DMS 273 (cell line): Measurements from ENCODE around the gene SEMA3A.

Source experiments
- DNase-seq: peaks from one replicate; lab custom pipeline; 2025; ENCODE audit not compliant: unreplicated experiment; lab: John Stamatoyannopoulos, UW

Gene SEMA3A

GRCh38 chr7:84112771-84113170 is 81.8 kb downstream of the SEMA3A start:
- peak; percentile 92 for DNase-seq

GRCh38 chr7:84111842-84112241 is 82.7 kb downstream of the SEMA3A start:
- peak; percentile 61 for DNase-seq

DNA sequence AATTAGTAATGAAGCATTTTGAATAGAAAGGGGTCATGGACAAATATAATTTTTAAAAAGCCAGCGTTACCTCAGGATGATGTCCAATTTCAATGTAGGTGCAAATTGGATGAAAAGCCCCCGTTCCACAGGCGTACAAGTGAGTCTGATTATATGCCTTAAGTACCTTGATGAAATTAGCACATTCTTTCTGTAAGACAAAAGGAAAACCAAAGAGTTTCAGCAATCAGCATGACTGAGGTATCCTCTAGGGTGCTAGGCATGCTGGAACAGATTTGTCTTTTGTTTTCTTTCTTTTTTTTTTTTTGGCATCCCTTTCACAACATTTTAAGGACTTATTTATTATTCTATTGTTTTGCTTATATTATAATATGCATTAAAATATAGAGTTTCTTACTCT is 84.2 kb downstream of the SEMA3A start:
- DNase-seq, result no peak

GRCh38 chr7:84108787-84109186 is 85.8 kb downstream of the SEMA3A start:
- no peak for DNase-seq

DNA sequence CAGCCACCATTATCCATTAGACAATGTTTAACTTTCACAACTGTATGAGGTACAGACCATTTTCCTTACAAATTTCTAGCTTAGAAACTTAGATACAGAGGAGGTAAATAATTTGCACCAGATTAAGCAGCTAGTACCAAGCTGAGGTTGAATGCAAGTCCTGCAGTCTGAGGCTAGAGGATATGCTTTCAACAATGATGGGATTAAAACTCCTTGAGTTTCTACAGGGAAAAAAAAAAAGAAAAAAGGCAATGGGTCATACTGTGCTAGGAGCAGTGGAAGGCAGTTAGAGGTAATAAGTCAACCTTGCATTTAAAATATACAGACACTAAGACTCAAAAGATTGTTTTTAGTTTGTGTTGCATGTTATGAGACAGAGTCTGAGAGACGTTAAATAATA is 86.5 kb downstream of the SEMA3A start:
- DNase-seq, result no peak

- no peak for DNase-seq
Observed at GRCh38 chr7:84107259-84107658, 87.3 kb downstream of the SEMA3A start.

- no peak for DNase-seq
Observed at GRCh38 chr7:84106291-84106690, 88.3 kb downstream of the SEMA3A start.

DNA sequence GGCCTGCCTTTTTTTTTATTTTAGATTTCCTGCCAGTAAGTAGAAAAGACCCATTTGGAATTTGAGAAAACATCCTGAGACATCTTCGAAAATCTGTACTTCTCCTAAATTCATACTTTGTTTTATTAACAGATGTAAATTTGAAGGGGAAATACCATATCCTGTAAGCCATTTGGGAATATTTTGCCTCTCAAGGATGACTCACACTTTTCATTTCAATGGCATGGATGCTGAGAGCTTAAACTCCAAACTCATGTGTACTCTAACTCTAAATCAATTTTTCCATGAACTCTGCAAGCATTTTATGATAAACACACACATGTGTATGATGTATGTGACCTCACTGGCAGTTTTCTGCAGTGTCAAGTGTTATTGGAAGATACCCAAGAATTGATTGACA is 89.0 kb downstream of the SEMA3A start:
- peak; percentile 25 for DNase-seq

- DNase-seq, result peak; percentile 26
Observed at GRCh38 chr7:84104826-84105225, 89.8 kb downstream of the SEMA3A start.

- DNase-seq, result no peak
Observed at GRCh38 chr7:84102213-84102612, 92.4 kb downstream of the SEMA3A start.

GRCh38 chr7:84100866-84101265 is 93.7 kb downstream of the SEMA3A start:
- peak; percentile 58 for DNase-seq

GRCh38 chr7:84095971-84096370 is 98.6 kb downstream of the SEMA3A start:
- DNase-seq, result no peak

- DNase-seq, result peak; percentile 49
Observed at GRCh38 chr7:84092207-84092606, 102.4 kb downstream of the SEMA3A start.

GRCh38 chr7:84091318-84091717 is 103.3 kb downstream of the SEMA3A start:
- no peak for DNase-seq

GRCh38 chr7:84088802-84089201 is 105.8 kb downstream of the SEMA3A start:
- no peak for DNase-seq

GRCh38 chr7:84085998-84086397 is 108.6 kb downstream of the SEMA3A start:
- peak; percentile 63 for DNase-seq

DNA sequence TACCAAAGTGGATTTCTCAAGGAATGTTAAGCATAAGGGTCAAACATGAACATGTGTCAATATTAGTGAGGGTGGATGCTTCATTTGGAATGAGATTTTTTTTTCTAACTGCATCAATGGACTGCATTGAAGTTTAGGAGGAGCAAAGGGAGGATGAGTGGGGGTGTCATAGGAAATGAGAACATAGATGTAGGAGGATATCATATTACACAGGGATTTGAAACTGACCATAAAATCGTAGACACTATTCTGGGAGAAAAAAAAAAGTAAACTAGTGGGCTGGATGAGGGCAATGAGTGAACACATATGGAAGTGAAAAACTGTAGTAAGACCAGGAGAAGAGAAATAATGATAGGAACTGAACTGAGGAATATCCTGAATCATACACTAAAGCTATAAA is 109.4 kb downstream of the SEMA3A start:
- peak; percentile 49 for DNase-seq

GRCh38 chr7:84083846-84084245 is 110.7 kb downstream of the SEMA3A start:
- no peak for DNase-seq

- no peak for DNase-seq
Observed at GRCh38 chr7:84081973-84082522, 112.5 kb downstream of the SEMA3A start.

DNA sequence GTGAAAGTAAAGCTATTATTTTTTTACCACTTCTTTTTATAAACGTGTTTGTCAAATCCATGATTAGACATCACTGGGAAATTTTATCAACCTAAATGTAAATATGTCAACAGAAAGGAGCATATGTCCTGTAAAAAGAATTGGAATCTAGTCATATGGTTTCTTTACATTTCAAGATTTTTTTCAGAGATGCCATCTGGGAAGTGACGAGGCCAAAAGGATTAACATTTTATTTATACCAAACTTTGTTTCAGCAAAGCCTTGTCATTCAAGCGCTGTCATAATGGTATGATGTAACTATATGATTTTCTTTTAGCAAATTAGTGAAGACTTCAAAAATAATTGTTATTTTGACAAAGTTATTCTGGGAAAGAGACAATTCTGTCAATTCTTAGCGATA is 117.3 kb downstream of the SEMA3A start:
- peak; percentile 67 for DNase-seq

DNA sequence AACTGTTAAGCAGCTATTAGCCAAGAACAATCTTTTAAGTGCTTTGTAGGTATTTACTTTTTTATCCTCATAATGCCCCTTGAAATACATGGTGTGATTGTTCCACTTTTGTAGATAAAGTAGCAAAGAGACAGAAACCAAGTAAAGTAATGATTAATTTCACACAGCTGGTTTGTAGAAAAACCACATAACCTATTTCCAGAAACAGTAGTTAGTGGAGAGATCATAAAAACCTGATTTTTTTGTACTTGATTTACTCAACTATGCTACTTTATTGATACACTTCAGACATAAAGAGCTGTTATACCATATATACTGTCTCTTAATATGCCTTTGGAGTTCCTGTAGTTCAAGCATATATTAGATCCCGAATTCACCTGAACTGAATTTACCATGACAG is 118.4 kb downstream of the SEMA3A start:
- no peak for DNase-seq

- peak; percentile 26 for DNase-seq
Observed at GRCh38 chr7:84073186-84073875, 121.3 kb downstream of the SEMA3A start.

GRCh38 chr7:84070770-84071169 is 123.8 kb downstream of the SEMA3A start:
- no peak for DNase-seq
